ENCODE data around the gene HCFC2. TPM values are rescaled to one million over a fixed set of nuclear protein-coding genes. Genes with fewer than 3 reads are reported as not detected.
A peak's percentile ranks its signal among the peaks of the same experiment; 100 is the strongest.

Gene HCFC2
- total and polyA plus RNA-seq, 9 of the 15 experiments (the other 6 are each of a cell fraction or from before 2014, with no cell fraction given), result 1.2 to 6.5 (median 3.8) TPM

DNA sequence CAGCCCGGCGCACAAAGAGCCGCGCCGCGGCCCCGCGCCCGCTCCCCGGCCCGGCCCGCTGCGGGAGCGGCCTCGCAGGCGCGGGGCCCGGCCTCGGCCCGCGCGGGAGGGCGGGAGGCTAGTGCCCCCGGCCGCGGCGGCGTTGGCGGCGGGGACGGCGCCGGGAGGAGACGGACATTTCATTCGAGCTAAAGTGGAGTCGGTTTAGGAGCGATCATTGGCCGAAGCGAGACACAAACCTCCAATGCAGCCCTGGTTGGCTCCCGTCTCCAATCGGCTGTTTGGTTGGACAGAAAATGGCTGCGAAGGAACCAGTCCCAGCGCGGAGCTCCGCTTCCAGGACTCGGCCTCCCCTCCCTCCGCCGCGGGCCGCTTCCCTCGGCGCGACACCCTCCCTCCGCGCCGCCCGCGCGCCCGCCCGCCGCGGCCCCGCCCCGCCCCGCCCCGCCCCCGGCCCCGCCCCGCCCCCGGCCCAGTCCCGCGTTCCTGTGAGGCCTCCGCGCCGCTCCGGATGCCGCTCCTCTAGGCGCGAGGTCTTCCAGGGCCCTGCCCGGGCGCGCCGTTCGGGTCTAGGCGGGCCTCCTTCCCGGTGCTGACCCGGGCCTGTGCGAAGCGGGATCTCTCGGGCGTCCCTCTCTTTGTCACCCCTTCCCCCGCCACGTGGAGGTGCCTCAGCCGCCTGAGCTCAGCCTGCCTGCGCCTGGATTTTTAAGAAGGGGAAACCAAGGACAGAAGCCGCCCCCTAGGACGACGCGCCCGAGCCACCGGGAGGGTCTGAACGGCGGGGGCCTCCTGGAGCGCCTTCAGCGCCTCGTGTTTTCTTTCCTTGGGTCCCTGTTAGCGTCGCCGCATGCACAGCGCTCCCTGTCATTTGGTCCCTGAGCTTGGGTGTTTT is 73.8 kb downstream of the HCFC2 start, which contains the start of gene NFYB (continued):
- no peak for TF ChIP-seq SREBF1 (IDR thresholded peaks at IDR 0.05; ENCODE audit: borderline replicate concordance, low read depth, low read length)
- TF ChIP-seq, protein P1, sequence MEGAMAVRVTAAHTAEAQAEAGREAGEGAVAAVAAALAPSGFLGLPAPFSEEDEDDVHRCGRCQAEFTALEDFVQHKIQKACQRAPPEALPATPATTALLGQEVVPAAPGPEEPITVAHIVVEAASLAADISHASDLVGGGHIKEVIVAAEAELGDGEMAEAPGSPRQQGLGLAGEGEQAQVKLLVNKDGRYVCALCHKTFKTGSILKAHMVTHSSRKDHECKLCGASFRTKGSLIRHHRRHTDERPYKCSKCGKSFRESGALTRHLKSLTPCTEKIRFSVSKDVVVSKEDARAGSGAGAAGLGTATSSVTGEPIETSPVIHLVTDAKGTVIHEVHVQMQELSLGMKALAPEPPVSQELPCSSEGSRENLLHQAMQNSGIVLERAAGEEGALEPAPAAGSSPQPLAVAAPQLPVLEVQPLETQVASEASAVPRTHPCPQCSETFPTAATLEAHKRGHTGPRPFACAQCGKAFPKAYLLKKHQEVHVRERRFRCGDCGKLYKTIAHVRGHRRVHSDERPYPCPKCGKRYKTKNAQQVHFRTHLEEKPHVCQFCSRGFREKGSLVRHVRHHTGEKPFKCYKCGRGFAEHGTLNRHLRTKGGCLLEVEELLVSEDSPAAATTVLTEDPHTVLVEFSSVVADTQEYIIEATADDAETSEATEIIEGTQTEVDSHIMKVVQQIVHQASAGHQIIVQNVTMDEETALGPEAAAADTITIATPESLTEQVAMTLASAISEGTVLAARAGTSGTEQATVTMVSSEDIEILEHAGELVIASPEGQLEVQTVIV (CRISPR knock-in tag; IDR thresholded peaks at IDR 0.05; ENCODE audit: borderline replicate concordance), result no peak
- TF ChIP-seq ZNF165 (CRISPR knock-in tag; IDR thresholded peaks at IDR 0.05; ENCODE audit: borderline replicate concordance), result no peak
- TF ChIP-seq BHLHE40 (IDR thresholded peaks at IDR 0.05; ENCODE audit: low read length), result no peak
- TF ChIP-seq TGIF2 (CRISPR knock-in tag; IDR thresholded peaks at IDR 0.05), result no peak
- no peak for TF ChIP-seq ZNF274 (IDR thresholded peaks at IDR 0.05; ENCODE audit: borderline replicate concordance, low read depth, low read length)
- no peak for TF ChIP-seq BRD4 (IDR thresholded peaks at IDR 0.05)
- no peak for TF ChIP-seq ZNF124 (CRISPR knock-in tag; IDR thresholded peaks at IDR 0.05)
- TF ChIP-seq MTF1 (CRISPR knock-in tag; IDR thresholded peaks at IDR 0.05; ENCODE audit: borderline replicate concordance), result no peak
- TF ChIP-seq GATAD2B (IDR thresholded peaks at IDR 0.05; ENCODE audit: borderline replicate concordance), result no peak
- no peak for TF ChIP-seq TEAD2 (tag; IDR thresholded peaks at IDR 0.05)
- no peak for TF ChIP-seq TARDBP (IDR thresholded peaks at IDR 0.05)
- TF ChIP-seq EWSR1 (IDR thresholded peaks at IDR 0.05; ENCODE audit: borderline replicate concordance, low read depth, partially characterized antibody), result no peak
- TF ChIP-seq PYGO2 (tag; IDR thresholded peaks at IDR 0.05), result no peak
- no peak for TF ChIP-seq NFATC3 (IDR thresholded peaks at IDR 0.05)
- TF ChIP-seq ZNF551 (CRISPR knock-in tag; IDR thresholded peaks at IDR 0.05), result no peak
- no peak for TF ChIP-seq DNMT1 (IDR thresholded peaks at IDR 0.05)
- TF ChIP-seq, protein P2, sequence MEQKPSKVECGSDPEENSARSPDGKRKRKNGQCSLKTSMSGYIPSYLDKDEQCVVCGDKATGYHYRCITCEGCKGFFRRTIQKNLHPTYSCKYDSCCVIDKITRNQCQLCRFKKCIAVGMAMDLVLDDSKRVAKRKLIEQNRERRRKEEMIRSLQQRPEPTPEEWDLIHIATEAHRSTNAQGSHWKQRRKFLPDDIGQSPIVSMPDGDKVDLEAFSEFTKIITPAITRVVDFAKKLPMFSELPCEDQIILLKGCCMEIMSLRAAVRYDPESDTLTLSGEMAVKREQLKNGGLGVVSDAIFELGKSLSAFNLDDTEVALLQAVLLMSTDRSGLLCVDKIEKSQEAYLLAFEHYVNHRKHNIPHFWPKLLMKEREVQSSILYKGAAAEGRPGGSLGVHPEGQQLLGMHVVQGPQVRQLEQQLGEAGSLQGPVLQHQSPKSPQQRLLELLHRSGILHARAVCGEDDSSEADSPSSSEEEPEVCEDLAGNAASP (IDR thresholded peaks at IDR 0.05), result no peak
- TF ChIP-seq MCM7 (IDR thresholded peaks at IDR 0.05), result no peak
- 0 out of 2 replicates have a peak, but pooled peaks have one; percentile 40 for TF ChIP-seq ZNF263 (CRISPR knock-in tag; IDR thresholded peaks at IDR 0.05; ENCODE audit: borderline replicate concordance)
- TF ChIP-seq RBM14 (IDR thresholded peaks at IDR 0.05; ENCODE audit: borderline replicate concordance, insufficient read depth, low read depth, low read length), result no peak
- peak; percentile 45 for TF ChIP-seq FOSL1 (tag; conservative IDR thresholded peaks at IDR 0.05)
- TF ChIP-seq ZNF143 (CRISPR knock-in tag; IDR thresholded peaks at IDR 0.05), result no peak
- no peak for TF ChIP-seq EZH2 (IDR thresholded peaks at IDR 0.05; ENCODE audit: borderline replicate concordance, low read depth, low read length)
- TF ChIP-seq MCM2 (IDR thresholded peaks at IDR 0.05; ENCODE audit: low read depth), result no peak
- TF ChIP-seq CGGBP1 (CRISPR knock-in tag; IDR thresholded peaks at IDR 0.05), result no peak
- no peak for TF ChIP-seq NELFE (IDR thresholded peaks at IDR 0.05; ENCODE audit: insufficient read depth, insufficient read length)
